Osteocyte (in vitro differentiated cells): Measurements from ENCODE around the gene GIN1. TPM values are rescaled to one million over a fixed set of nuclear protein-coding genes. Genes with fewer than 3 reads are reported as not detected.

Experiments
- DNase-seq: peaks from one replicate; pipeline ENCODE4 v3.0.0; 2021; ENCODE audit warnings: mixed read lengths; ENCODE audit not compliant: unreplicated experiment; ENCODE audit errors: extremely low spot score
- H3K27ac Mint-ChIP-seq: one replicate; pipeline ENCODE4 v1.8.0; 2021; ENCODE audit warnings: mild to moderate bottlenecking, mixed read lengths; ENCODE audit not compliant: unreplicated experiment
- H3K27me3 Mint-ChIP-seq: one replicate; pipeline ENCODE4 v1.8.0; 2021; ENCODE audit warnings: mixed read lengths; ENCODE audit not compliant: unreplicated experiment
- H3K36me3 Mint-ChIP-seq: one replicate; pipeline ENCODE4 v1.8.0; 2021; ENCODE audit warnings: mixed read lengths; ENCODE audit not compliant: unreplicated experiment
- H3K4me1 Mint-ChIP-seq: one replicate; pipeline ENCODE4 v1.8.0; 2021; ENCODE audit warnings: mixed read lengths; ENCODE audit not compliant: unreplicated experiment
- H3K4me3 Mint-ChIP-seq: one replicate; pipeline ENCODE4 v1.8.0; 2021; ENCODE audit warnings: mild to moderate bottlenecking, moderate library complexity, mixed read lengths; ENCODE audit not compliant: unreplicated experiment
- H3K9me3 Mint-ChIP-seq: one replicate; pipeline ENCODE4 v1.8.0; 2021; ENCODE audit warnings: mixed read lengths; ENCODE audit not compliant: unreplicated experiment
- total RNA-seq: library from RNA; stranded (reverse); gene quantifications from 2 replicates; pipeline ENCODE4 v1.2.1, GENCODE V29; 2021
- TF ChIP-seq, protein P1 (sequence below): fragments of 200-600 bp; sonication (generic); IDR thresholded peaks from 2 replicates; pipeline ENCODE4 v1.5.0; 2021; ENCODE audit warnings: antibody characterized with exemption, mild to moderate bottlenecking, moderate library complexity

The GIN1 gene
- total RNA-seq, 1 donor from 2014 or later, result 4.1 TPM

DNA sequence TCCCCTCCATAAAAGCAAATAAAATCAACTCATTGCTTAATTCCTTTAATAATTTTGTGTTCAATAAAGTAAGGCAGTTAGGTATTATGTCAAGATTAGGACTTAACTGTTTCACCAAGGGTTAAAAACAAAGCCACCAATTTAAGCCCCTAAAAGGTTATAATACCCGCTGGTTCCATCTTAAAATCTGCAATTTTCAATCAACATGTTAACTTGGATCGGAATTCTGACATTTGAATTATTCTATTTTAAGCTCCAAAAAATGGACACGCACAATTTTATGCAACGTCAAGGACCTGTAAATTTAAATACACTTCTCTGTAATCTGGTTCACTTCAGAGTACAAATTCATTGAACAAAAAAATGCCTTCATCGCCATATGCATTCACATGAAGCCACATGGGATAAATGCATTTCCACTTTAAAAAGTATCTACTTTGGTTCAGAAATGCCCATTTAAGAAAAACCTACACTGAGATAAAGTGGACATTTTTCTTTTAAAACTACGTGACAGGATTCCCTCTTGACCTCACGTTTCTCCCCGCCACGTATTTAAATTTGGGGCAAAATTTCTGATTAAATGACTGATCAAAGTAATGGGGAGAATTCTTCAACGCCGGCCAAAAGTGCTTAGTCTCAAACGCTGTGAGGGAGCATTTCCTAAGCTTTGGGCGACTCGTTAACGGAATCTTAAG lies 721 bp downstream of the GIN1 start:
- Mint-ChIP-seq H3K27me3 (no peaks in the 10 kb centered on the region), H3K4me3 (peak overlapping the region; percentile 88), H3K27ac (peak overlapping the region; percentile 99), H3K36me3 (peaks cover 3% of the 10 kb centered on the region), H3K4me1 (peaks cover 31% of the 10 kb centered on the region), H3K9me3 (no peaks in the 10 kb centered on the region)
- TF ChIP-seq, protein P1, sequence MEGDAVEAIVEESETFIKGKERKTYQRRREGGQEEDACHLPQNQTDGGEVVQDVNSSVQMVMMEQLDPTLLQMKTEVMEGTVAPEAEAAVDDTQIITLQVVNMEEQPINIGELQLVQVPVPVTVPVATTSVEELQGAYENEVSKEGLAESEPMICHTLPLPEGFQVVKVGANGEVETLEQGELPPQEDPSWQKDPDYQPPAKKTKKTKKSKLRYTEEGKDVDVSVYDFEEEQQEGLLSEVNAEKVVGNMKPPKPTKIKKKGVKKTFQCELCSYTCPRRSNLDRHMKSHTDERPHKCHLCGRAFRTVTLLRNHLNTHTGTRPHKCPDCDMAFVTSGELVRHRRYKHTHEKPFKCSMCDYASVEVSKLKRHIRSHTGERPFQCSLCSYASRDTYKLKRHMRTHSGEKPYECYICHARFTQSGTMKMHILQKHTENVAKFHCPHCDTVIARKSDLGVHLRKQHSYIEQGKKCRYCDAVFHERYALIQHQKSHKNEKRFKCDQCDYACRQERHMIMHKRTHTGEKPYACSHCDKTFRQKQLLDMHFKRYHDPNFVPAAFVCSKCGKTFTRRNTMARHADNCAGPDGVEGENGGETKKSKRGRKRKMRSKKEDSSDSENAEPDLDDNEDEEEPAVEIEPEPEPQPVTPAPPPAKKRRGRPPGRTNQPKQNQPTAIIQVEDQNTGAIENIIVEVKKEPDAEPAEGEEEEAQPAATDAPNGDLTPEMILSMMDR, result no peak
- DNase-seq, result no peak

DNA sequence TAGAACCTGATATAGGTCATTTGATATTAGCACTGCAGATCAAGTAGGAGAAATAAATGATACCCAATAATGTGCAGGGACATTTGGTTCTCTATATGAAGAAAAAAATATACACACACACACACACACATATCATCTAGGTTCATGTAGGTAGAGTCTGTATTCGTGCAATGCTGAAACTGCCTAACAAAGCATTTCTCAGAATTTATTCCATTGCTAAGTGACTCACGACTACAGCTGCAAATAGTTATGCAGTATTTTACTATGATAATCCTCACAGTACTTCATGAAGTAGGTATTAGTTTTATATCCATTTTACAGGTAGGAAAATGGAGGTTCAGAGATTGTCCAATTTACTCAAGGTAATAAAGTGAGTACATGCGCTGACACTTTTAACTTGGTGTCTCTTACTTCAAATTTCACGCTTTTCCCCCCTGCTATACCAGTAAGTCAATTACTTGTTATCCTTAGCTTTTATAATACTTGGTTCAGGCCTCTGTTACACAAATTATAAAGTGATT lies 2.4 kb downstream of the GIN1 start:
- no peak overlapping the region for H3K27ac Mint-ChIP-seq
- H3K4me1 Mint-ChIP-seq, result peaks cover 27% of the 10 kb centered on the region
- H3K27me3 Mint-ChIP-seq, result no peaks in the 10 kb centered on the region
- no peak for DNase-seq
- TF ChIP-seq, protein P1, result no peak
- no peak overlapping the region for H3K4me3 Mint-ChIP-seq
- peaks cover under 1% of the 10 kb centered on the region for H3K36me3 Mint-ChIP-seq
- no peaks in the 10 kb centered on the region for H3K9me3 Mint-ChIP-seq

DNA sequence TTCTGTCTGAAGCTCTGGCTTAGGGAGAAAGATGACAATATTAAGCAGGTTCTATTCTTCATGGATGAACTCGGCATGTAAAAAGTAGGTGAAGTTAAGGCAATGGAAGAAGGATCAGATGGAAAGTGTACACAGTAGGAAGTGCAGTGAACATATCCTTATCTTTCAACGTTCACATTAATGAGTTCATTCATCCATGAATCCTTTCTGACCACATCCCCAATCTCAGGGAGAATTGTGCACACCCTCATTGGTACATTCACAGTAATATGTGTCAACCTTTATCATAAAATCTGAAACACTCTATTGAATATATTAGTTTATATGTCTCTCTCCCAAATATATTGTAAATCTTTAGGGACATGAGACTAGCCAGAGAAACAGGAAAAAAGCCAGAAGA lies 5.5 kb downstream of the GIN1 start:
- no peaks in the 10 kb centered on the region for H3K27me3 Mint-ChIP-seq
- H3K27ac Mint-ChIP-seq, result no peak overlapping the region
- H3K36me3 Mint-ChIP-seq, result peaks cover 7% of the 10 kb centered on the region
- no peak overlapping the region for H3K4me3 Mint-ChIP-seq
- H3K4me1 Mint-ChIP-seq, result peaks cover 12% of the 10 kb centered on the region
- DNase-seq, result no peak
- H3K9me3 Mint-ChIP-seq, result peaks cover 12% of the 10 kb centered on the region
- TF ChIP-seq, protein P1, result no peak

DNA sequence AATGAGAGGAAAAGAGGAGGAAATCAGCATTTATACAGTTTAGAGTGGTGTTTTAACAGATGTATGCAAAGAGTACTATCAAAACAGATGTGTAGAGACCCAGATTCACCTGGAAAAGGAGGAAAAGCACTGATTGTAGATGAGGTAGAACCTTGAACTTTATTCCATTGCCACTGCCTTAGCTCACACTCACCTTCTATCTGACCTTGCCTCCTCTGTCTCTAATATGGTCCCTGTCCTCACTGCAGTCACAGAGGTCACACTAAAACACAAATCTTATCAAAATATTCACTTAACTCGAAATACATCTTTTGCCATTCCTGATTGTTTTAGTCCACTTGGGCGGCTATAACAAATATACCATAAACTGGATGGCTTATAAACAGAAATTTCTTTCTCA lies 7.0 kb downstream of the GIN1 start:
- Mint-ChIP-seq H3K9me3 (peaks cover 12% of the 10 kb centered on the region), H3K27me3 (no peaks in the 10 kb centered on the region), H3K4me1 (peaks cover 3% of the 10 kb centered on the region), H3K27ac (no peak overlapping the region), H3K36me3 (peaks cover 7% of the 10 kb centered on the region), H3K4me3 (no peak overlapping the region)
- TF ChIP-seq, protein P1, result no peak
- no peak for DNase-seq

DNA sequence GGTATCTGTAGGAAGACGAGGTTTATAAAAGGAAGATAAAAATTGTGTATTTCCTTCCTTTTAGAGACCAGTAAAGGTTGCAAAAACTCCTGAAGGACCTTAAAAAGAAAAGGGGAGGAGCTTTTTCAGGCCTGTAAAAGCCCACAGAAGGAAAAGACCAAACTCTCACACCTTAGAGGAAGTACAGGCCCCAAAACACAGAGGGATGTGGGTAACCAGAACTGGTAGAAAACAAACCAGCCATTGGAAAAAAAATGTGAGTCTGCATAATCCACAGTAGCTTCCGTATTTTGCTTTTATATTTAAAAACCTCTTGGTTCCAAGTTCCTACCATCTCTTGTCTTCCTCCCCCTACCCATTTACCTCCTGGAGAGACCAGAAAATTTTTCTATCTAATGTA lies 8.5 kb downstream of the GIN1 start:
- no peak for DNase-seq
- no peak overlapping the region for H3K4me3 Mint-ChIP-seq
- no peak overlapping the region for H3K27ac Mint-ChIP-seq
- no peaks in the 10 kb centered on the region for H3K4me1 Mint-ChIP-seq
- TF ChIP-seq, protein P1, result no peak
- peaks cover 7% of the 10 kb centered on the region for H3K36me3 Mint-ChIP-seq
- H3K27me3 Mint-ChIP-seq, result no peaks in the 10 kb centered on the region
- H3K9me3 Mint-ChIP-seq, result peaks cover 12% of the 10 kb centered on the region
